Measurements from ENCODE around the gene ATG4C.
A peak's percentile ranks its signal among the peaks of the same experiment; 100 is the strongest.
"Not testable (repeated sequence)": the region's sequence is repeated elsewhere in the genome, so short reads cannot be mapped to it uniquely, and the experiment has no call there.

ATG4C gene

DNA sequence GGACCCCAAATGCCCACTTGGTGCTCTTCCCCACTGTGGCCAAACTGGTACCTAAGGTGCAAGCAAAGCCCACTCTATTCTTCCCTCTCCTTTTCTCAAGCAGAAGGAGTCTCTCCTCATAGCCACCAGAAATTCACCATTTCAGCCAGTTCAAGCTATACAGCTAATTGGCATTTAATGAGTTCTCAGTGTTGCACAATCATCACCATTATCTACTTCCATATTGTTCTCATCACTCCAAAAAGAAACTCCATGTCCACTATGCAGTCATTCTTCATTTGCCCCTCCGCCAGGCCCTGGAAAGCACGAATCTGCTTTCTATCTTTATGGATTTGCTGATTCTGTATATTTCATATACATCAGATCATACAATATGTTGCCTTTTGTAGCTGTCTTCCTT is 9.9 kb upstream of the ATG4C start:
- TF ChIP-seq, protein P1, sequence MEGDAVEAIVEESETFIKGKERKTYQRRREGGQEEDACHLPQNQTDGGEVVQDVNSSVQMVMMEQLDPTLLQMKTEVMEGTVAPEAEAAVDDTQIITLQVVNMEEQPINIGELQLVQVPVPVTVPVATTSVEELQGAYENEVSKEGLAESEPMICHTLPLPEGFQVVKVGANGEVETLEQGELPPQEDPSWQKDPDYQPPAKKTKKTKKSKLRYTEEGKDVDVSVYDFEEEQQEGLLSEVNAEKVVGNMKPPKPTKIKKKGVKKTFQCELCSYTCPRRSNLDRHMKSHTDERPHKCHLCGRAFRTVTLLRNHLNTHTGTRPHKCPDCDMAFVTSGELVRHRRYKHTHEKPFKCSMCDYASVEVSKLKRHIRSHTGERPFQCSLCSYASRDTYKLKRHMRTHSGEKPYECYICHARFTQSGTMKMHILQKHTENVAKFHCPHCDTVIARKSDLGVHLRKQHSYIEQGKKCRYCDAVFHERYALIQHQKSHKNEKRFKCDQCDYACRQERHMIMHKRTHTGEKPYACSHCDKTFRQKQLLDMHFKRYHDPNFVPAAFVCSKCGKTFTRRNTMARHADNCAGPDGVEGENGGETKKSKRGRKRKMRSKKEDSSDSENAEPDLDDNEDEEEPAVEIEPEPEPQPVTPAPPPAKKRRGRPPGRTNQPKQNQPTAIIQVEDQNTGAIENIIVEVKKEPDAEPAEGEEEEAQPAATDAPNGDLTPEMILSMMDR (conservative IDR thresholded peaks at IDR 0.05; ENCODE audit: low read length), result no peak
- no peak overlapping the region for H3K4me3 ChIP-seq (ENCODE audit: low read length)
- DNase-seq (ENCODE audit: low read depth), result no peak

DNA sequence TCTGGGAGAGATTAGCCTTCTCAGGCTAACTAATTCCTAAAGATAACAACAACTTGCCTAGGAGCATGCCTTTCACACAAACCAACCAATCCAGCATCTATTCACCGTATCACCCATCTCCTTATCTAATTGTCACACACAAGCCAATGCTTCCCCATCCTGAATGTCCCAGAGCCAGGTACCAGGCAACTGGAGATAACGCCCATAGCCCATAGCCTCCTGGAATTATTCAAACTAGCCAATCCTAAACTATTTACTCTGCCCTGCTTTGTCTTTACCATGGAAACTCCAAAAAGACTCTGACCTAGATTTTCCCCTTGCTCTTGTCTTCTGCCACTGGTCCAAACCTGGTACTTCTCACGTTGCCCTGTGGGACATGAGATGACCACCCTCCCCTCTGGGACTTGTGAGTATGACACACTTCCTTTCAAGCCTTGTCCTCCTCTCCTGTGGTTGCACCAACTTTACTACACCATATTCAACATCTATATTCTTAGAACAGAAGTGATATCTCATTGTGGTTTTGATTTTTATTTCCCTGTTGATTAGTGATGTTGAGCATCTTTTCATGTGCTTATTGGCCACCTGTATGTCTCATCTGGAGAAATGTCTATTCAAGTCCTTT is 8.8 kb upstream of the ATG4C start:
- no peak overlapping the region for H3K4me3 ChIP-seq (ENCODE audit: low read length)
- TF ChIP-seq, protein P1 (conservative IDR thresholded peaks at IDR 0.05; ENCODE audit: low read length), result no peak
- DNase-seq (ENCODE audit: low read depth), result no peak

DNA sequence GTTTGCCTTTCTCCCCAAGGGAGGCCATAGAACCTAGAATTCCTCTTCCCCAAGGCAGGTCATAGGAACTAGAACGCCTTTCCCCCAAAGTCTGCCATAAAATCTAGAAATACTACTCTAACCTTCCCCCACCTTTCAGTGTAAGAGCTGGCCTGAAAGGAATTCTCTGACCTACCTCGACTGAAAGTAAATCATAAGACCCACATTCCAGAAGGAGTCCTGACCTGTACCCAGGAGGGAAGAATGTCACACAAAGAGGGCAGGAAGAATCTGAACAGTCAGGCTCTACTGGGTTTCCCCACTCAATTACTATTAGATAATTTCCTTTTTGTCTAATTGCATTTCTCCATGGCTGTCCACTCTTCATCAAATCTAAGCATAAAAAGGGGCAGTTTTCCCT is 5.7 kb upstream of the ATG4C start:
- no peak overlapping the region for H3K4me3 ChIP-seq (ENCODE audit: low read length)
- TF ChIP-seq, protein P1 (conservative IDR thresholded peaks at IDR 0.05; ENCODE audit: low read length), result no peak
- DNase-seq (ENCODE audit: low read depth), result no peak

DNA sequence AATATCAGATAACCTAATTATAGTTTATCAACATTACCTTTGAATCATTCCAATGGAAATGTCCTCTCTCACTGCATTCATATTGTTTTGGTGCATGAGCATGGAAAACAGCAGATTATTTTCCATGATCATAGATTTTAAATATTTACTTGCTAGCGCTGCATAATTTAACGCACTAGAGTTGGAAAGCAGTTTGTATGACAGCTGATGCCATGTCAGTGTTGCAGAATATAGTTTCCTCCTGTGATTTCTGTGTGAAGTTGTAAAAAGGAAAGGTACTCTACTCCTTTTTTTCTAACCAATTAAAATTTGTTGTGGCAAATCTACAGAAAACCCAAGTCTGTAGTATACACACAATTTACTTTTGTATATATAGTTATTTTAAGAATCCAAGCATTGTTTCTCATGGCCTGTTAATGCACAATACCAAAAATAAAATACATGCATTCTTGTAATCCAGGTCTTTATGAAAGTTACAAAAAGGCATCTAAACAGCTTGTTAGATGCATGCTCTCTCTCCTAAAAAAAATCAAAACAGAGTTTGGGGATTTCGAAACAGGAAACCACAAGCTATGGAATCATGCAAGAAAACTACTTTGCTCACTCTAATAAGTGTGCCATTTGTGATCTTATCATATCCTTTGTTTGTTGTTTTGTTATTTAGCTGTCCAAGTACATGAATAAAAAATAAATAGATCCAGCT is 1.9 kb upstream of the ATG4C start:
- DNase-seq (ENCODE audit: low read depth), result peak; percentile 87
- H3K4me3 ChIP-seq (ENCODE audit: low read length), result no peak overlapping the region
- TF ChIP-seq, protein P1 (conservative IDR thresholded peaks at IDR 0.05; ENCODE audit: low read length), result no peak

DNA sequence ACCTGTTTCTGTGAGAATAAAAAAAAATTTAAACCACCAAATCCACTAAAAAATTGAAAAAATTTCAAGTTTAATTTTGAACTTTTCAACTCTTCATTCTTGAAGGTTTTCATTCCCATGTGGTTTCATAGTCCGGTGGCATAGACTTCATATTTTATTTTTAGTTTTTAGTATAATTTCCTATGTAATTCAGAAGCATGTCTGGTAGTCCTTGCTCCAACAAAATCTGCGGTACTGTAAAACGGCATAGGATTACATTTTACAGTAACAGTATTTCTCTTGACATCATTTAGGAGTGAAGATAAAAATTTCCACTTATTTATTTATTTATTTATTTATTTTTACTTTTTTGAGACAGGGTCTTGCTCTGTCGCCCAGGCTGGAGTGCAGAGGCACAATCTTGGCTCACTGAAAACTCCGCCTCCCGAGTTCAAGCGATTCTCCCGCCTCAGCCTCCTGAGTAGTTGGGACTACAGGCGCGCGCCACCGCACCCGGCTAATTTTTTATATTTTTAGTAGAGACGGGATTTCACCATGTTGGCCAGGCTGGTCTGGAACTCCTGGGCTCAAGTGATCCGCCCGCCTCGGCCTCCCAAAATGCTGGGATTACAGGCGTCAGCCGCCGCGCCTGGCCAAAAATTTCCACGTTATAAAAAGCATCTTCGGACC is 1.3 kb upstream of the ATG4C start:
- not testable (repeated sequence) for H3K4me3 ChIP-seq (ENCODE audit: low read length); DNase-seq (ENCODE audit: low read depth)

DNA sequence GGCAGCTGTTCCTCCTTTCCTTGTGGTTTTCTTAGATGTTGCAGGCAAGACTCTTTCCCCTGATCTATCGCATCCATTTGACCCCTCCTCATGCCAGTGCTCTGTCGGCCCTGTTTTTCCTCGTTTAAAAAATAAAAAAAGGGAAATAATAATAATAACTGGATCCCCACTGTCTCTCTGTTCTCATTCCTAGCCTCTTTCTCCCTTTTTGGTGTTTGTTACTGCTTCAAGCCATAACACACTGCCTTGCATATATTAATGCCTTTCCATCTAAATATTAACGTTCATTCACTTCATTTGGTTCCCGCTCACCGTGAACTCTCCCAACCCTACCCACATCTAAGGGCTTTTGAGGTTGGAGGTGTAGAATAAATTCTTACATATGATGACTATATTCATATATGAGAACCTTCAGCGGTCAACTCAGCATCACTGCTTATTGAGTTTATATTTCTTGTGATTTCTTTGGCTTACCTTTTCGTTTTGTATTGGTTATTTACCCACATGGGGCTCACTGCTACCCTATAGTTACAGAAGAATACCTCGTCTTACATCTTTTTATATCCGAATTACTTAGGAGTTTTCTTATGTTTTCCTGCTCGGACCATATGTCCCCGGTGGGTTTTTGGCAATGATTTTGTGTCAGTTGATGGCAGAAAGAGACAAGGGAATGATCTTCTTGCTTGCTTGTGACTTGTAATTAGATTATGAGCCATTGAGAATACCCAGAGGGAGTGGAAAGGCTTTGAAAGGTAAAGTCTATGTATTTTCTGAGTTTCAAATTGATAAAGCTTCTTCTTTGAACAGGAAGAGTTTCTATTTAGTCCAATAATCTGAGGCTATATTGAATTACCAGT is 805 bp downstream of the ATG4C start:
- TF ChIP-seq, protein P1 (conservative IDR thresholded peaks at IDR 0.05; ENCODE audit: low read length), result 0 out of 2 replicates have a peak, but pooled peaks have one; percentile 12
- H3K4me3 ChIP-seq (ENCODE audit: low read length), result peak overlapping the region; percentile 92
- DNase-seq (ENCODE audit: low read depth), result peak; percentile 16

DNA sequence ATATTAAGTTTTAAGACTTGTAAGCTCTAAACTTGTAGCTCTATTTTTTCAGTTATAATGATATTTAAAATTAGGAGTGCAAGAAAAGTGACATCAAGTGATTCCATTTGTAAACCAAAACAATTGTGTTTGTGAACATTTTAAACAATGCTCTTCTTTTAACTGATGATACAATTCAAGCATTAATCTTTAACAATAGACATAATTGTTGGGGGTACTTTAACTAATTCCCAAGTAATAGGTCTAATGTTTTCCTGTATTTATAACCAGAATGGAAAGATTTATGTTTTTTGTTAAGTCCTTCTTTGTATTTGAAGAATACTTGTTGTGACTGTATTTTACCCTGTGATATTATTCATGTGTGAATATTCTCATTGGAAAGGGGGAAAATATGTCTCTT is 6.8 kb downstream of the ATG4C start:
- DNase-seq (ENCODE audit: low read depth), result no peak
- TF ChIP-seq, protein P1 (conservative IDR thresholded peaks at IDR 0.05; ENCODE audit: low read length), result no peak
- H3K4me3 ChIP-seq (ENCODE audit: low read length), result no peak overlapping the region
